Panc1 (cell line): ENCODE results near the gene NKX2-2.

Experiments used
- TCF7L2 ChIP-seq: IDR thresholded peaks from 2 replicates; pipeline ENCODE4 v1.6.1; 2011; ENCODE audit warnings: mild to moderate bottlenecking, low read depth, low read length, inconsistent platforms
- TF ChIP-seq, protein P1 (sequence below): fragments of 450-650 bp; IDR thresholded peaks from 2 replicates; pipeline ENCODE4 v1.5.1; 2017; ENCODE audit warnings: mild to moderate bottlenecking
- TF ChIP-seq, protein P2 (sequence below), 2 experiments: IDR thresholded peaks; 2 replicates each; pipeline ENCODE4 v1.6.1; 2011 to 2012; ENCODE audit warnings: low read depth in 2 of 2, control low read depth in 1 of 2, low read length in 1 of 2, mild to moderate bottlenecking in 1 of 2, moderate library complexity in 1 of 2; ENCODE audit not compliant: insufficient read depth in 1 of 2

DNA sequence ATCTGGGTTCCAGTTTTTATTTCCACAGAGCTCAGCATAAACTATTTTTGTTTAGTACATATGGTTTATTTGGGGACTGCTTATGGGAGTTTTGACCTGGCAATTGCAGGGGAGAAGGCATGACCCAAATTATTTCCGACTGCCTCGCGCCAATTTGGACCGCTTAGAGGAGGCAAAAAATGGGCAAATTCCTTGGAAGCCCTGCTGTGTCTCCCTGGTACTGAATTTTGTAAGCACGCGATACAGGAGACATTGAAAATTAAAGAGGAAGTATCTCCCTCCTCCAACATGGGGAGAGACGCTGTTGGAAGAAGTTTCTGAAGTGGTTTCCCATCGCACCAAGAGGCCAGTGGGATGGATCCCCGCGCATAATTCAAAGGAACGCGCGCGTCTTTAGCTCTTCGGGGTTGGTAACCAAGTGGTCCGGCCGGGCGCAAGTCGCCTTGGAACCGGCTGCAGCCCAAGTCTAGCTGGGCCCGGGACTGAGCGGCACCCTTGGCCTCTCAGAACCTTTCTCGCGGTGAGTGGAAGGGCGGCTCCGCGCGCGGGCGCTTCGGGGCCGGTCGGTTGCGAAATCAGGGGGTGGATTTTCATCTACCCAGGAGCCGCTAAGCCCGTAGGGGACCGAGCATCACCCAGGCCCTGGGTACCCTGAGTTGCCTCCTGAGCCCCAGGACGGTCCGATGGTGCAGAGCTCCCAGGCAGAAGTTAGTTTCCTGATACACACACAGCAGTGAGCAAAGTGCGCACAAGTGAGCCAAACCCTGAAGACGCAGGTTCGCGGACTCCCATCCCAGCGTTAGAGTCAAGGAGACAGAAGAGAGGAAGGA is 6.2 kb downstream of the NKX2-2 start:
- TF ChIP-seq, protein P1, sequence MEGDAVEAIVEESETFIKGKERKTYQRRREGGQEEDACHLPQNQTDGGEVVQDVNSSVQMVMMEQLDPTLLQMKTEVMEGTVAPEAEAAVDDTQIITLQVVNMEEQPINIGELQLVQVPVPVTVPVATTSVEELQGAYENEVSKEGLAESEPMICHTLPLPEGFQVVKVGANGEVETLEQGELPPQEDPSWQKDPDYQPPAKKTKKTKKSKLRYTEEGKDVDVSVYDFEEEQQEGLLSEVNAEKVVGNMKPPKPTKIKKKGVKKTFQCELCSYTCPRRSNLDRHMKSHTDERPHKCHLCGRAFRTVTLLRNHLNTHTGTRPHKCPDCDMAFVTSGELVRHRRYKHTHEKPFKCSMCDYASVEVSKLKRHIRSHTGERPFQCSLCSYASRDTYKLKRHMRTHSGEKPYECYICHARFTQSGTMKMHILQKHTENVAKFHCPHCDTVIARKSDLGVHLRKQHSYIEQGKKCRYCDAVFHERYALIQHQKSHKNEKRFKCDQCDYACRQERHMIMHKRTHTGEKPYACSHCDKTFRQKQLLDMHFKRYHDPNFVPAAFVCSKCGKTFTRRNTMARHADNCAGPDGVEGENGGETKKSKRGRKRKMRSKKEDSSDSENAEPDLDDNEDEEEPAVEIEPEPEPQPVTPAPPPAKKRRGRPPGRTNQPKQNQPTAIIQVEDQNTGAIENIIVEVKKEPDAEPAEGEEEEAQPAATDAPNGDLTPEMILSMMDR, result no peak
- TF ChIP-seq, protein P2, sequence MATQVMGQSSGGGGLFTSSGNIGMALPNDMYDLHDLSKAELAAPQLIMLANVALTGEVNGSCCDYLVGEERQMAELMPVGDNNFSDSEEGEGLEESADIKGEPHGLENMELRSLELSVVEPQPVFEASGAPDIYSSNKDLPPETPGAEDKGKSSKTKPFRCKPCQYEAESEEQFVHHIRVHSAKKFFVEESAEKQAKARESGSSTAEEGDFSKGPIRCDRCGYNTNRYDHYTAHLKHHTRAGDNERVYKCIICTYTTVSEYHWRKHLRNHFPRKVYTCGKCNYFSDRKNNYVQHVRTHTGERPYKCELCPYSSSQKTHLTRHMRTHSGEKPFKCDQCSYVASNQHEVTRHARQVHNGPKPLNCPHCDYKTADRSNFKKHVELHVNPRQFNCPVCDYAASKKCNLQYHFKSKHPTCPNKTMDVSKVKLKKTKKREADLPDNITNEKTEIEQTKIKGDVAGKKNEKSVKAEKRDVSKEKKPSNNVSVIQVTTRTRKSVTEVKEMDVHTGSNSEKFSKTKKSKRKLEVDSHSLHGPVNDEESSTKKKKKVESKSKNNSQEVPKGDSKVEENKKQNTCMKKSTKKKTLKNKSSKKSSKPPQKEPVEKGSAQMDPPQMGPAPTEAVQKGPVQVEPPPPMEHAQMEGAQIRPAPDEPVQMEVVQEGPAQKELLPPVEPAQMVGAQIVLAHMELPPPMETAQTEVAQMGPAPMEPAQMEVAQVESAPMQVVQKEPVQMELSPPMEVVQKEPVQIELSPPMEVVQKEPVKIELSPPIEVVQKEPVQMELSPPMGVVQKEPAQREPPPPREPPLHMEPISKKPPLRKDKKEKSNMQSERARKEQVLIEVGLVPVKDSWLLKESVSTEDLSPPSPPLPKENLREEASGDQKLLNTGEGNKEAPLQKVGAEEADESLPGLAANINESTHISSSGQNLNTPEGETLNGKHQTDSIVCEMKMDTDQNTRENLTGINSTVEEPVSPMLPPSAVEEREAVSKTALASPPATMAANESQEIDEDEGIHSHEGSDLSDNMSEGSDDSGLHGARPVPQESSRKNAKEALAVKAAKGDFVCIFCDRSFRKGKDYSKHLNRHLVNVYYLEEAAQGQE (IDR thresholded peaks at IDR 0.05; ENCODE audit: insufficient read depth in 1 of 2, low read depth in 2 of 2, low read length in 1 of 2), result no peak
- TF ChIP-seq TCF7L2, result no peak
